ENCODE data around the gene PRAF2.

Gene PRAF2

GRCh38 chrX:49064303-49064702, 9.5 kb downstream of the PRAF2 start:
- Mint-ChIP-seq H3K4me1 (peaks cover 5% of the 10 kb centered on the region), H3K36me3 (peaks cover 6% of the 10 kb centered on the region), H3K4me3 (no peak overlapping the region), H3K27ac (no peak overlapping the region), H3K9me3 (no peaks in the 10 kb centered on the region)
- no peak for ATAC-seq
- no peak for DNase-seq (ENCODE audit: low spot score in 2 of 2)

DNA sequence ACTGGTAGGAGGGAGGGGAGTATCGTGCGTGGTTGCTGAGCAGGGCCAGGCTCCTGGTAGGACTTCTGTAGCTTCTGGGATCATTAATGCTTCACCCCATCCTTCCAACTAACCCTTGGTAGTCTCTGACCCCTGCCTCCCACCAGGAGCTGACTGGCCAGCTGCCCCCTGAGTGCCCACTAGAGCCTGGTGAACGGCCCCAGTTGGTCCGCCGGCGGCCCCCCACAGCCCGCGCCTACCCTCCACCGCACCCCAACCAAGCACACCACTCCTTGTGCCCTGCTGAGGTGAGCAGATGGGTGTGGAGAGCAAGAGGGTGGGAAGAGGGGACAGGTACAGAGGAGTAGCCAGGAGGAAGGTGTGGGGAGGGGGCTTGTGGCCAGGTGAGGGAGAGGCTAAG, 10.1 kb downstream of the PRAF2 start:
- ATAC-seq (no peak), DNase-seq (ENCODE audit: low spot score in 2 of 2) (no peak)
- H3K27ac Mint-ChIP-seq, result no peak overlapping the region
- H3K4me1 Mint-ChIP-seq, result peaks cover 5% of the 10 kb centered on the region
- no peak overlapping the region for H3K4me3 Mint-ChIP-seq
- H3K9me3 Mint-ChIP-seq, result no peaks in the 10 kb centered on the region
- peaks cover 6% of the 10 kb centered on the region for H3K36me3 Mint-ChIP-seq

DNA sequence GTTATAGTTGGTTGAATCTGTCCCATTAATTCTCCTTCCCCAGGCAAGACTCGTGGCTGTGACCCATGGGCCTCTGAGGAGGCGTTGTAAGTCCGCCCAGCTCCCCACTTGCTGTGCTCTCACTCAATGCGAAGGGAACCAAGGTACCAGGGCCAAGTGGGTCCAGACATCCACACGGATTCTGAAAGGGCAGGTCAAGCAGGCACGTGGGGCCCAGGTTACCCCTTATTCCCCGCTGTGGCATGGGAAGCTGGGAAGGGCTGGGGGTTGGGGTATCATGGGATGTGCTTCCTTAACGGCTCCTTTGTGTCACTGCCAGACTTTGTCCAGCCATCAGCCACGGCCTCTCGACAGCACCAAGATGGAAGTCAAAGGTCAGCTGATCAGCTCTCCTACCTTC, 11.9 kb downstream of the PRAF2 start:
- no peak overlapping the region for H3K4me3 Mint-ChIP-seq
- peak overlapping the region; percentile 65 for H3K27ac Mint-ChIP-seq
- H3K9me3 Mint-ChIP-seq, result no peaks in the 10 kb centered on the region
- ATAC-seq, result no peak
- no peaks in the 10 kb centered on the region for H3K4me1 Mint-ChIP-seq
- DNase-seq (ENCODE audit: low spot score in 2 of 2), result no peak
- peaks cover 6% of the 10 kb centered on the region for H3K36me3 Mint-ChIP-seq

GRCh38 chrX:49061490-49061889, 12.3 kb downstream of the PRAF2 start:
- no peak for DNase-seq (ENCODE audit: low spot score in 2 of 2)
- H3K36me3 Mint-ChIP-seq, result peaks cover 6% of the 10 kb centered on the region
- no peaks in the 10 kb centered on the region for H3K9me3 Mint-ChIP-seq
- no peak for ATAC-seq
- no peak overlapping the region for H3K4me3 Mint-ChIP-seq
- no peaks in the 10 kb centered on the region for H3K4me1 Mint-ChIP-seq
- peak overlapping the region; percentile 65 for H3K27ac Mint-ChIP-seq

DNA sequence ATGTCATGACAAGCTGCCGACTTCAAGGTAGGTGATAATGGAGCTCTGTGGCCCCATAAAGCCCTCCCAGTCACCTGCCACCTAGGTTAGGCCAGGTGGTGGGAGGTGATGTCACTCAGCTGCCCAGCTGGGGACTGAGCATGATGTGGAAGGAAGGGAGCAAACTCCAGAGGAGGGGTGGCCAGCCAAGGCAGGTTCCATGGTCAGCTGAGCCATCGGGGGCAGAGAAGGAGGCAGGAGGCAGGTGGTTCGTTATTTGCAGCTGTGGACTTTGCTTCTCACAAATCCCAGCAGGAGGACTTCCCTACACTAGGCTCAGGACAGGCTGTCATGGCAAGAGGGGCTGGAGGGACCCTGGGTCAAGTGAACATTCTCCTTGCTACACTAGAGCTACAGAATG, 12.9 kb downstream of the PRAF2 start:
- DNase-seq (ENCODE audit: low spot score in 2 of 2) (no peak), ATAC-seq (no peak)
- Mint-ChIP-seq H3K4me1 (no peaks in the 10 kb centered on the region), H3K4me3 (no peak overlapping the region), H3K27ac (peak overlapping the region; percentile 65), H3K36me3 (peaks cover 6% of the 10 kb centered on the region), H3K9me3 (no peaks in the 10 kb centered on the region)

DNA sequence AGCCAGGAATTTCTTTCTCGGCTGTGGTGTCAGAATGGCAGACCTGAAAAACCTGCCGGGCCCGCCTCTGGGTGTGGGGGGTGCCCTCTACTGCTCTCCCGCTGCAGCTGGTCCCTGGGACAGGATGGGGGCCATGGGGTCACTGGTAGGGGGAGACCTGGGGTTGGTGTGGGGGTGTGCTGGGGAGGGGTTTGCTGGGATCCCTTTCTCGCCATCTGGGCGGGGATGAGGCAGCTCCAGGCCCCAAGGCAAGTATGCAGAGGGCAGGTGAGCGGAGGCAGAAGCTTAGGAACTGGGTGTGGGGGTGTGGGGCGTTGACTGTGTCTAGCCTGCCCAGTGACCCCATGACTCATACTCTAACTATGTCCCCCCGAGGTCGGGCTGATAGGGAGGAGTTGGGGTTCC, 14.1 kb downstream of the PRAF2 start:
- DNase-seq (ENCODE audit: low spot score in 2 of 2) (no peak), ATAC-seq (no peak)
- Mint-ChIP-seq H3K9me3 (no peaks in the 10 kb centered on the region), H3K4me1 (peaks cover 8% of the 10 kb centered on the region), H3K27ac (peak overlapping the region; percentile 58), H3K4me3 (no peak overlapping the region), H3K36me3 (peaks cover 6% of the 10 kb centered on the region)

DNA sequence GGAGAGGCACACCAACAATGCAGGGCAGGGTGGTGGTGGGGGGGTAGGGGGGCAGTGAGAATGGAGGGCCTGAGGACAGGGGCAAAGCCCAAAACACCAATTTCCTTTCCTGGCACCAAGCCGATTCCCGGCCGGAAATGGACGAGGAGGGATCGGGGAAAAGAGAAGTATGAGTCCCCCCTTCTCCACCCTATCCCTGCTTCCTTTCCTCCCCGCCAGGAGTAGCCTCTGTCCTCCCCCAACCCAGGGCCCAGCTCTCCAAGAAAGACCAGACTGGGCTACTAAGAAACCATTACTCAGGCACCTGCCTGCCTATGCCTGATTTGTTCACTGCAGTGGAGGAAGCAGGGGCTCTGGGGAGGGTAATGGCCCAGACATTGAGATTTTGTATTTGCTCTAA, 14.6 kb downstream of the PRAF2 start:
- DNase-seq (ENCODE audit: low spot score in 2 of 2), result no peak
- peak overlapping the region; percentile 58 for H3K27ac Mint-ChIP-seq
- H3K36me3 Mint-ChIP-seq, result peaks cover 11% of the 10 kb centered on the region
- H3K4me1 Mint-ChIP-seq, result peaks cover 13% of the 10 kb centered on the region
- ATAC-seq, result no peak
- H3K4me3 Mint-ChIP-seq, result no peak overlapping the region
- H3K9me3 Mint-ChIP-seq, result no peaks in the 10 kb centered on the region

- ATAC-seq, result no peak
- H3K36me3 Mint-ChIP-seq, result peaks cover 11% of the 10 kb centered on the region
Measured at GRCh38 chrX:49058794-49059193, 15.0 kb downstream of the PRAF2 start, which contains the start of gene CCDC120. Gene CCDC120, plus strand, starts transcription at chrX:49058999. Its CDS starts 3,043 bp downstream, at chrX:49062042.

DNA sequence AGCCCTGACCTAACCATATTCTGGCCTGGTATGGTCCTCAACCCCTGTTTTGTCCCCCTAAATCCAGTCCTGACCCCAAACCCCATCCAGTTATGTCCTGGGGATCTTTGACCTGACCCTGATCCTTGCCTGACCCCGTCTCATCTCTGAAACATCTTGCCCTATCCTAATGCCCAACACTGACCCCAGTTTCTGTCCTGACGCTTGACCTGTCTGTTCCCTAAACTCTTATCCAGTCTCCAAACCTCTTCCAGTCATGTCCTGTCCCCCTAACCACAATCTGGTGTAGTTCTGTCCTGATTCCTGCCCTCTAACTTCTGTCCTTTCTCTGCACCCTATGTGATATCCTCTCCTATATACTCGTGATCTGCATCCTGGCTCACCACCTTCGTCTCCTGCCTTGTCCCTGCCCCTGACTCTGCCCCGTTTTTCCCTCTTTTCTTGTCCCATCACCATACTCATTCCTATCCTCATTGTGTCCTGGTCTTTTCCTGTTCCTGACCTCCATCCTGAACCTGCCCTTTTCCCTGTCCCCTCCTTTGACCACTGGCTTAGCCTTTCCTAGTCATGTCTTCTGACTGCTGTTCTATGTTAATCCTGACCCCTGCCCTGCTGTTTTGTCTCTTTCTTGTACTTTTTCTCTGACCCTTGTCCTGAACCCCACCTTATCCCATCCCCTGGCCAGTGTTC, 19.6 kb downstream of the PRAF2 start:
- ATAC-seq (no peak), DNase-seq (ENCODE audit: low spot score in 2 of 2) (no peak)
- Mint-ChIP-seq H3K4me1 (peaks cover 27% of the 10 kb centered on the region), H3K27ac (peak overlapping the region; percentile 92), H3K4me3 (peak overlapping the region; percentile 72), H3K9me3 (no peaks in the 10 kb centered on the region), H3K36me3 (peaks cover 13% of the 10 kb centered on the region)

More at GRCh38 chrX:49058794-49059193, 15.0 kb downstream of the PRAF2 start, which contains the start of gene CCDC120:
- no peak for DNase-seq (ENCODE audit: low spot score in 2 of 2)
- Mint-ChIP-seq H3K27ac (peak within 1 kb of the TSS; percentile 58), H3K4me1 (peaks cover 17% of the 10 kb centered on the region), H3K4me3 (no peak within 1 kb of the TSS), H3K9me3 (no peaks in the 10 kb centered on the region)

- Mint-ChIP-seq H3K9me3 (no peaks in the 10 kb centered on the region), H3K36me3 (peaks cover 13% of the 10 kb centered on the region), H3K4me3 (peak overlapping the region; percentile 72), H3K27ac (peak overlapping the region; percentile 92), H3K4me1 (peaks cover 27% of the 10 kb centered on the region)
- DNase-seq (ENCODE audit: low spot score in 2 of 2) (peak; percentile 29 to 75), ATAC-seq (peak; percentile 89)
Measured at GRCh38 chrX:49053223-49054072, 20.4 kb downstream of the PRAF2 start.

DNA sequence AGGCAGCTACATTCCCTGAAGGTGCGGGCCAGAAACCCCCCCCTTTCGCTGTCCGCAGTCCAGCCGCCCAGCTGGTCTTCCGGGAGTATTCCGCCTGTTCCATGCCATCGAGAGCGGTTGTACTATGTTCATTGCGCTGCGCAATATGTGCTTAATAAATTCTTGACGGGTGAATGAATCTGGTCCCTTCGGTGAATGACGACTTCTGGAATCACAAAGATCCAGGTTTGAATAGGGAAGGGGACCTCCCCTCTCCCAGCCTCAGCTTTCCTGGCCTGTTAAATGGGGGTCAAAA, 29.9 kb downstream of the PRAF2 start:
- peak overlapping the region; percentile 93 for H3K27ac Mint-ChIP-seq
- H3K9me3 Mint-ChIP-seq, result no peaks in the 10 kb centered on the region
- peaks cover 18% of the 10 kb centered on the region for H3K36me3 Mint-ChIP-seq
- DNase-seq (ENCODE audit: low spot score in 2 of 2) (no peak), ATAC-seq (no peak)
- H3K4me3 Mint-ChIP-seq, result peak overlapping the region; percentile 86
- peaks cover 34% of the 10 kb centered on the region for H3K4me1 Mint-ChIP-seq

DNA sequence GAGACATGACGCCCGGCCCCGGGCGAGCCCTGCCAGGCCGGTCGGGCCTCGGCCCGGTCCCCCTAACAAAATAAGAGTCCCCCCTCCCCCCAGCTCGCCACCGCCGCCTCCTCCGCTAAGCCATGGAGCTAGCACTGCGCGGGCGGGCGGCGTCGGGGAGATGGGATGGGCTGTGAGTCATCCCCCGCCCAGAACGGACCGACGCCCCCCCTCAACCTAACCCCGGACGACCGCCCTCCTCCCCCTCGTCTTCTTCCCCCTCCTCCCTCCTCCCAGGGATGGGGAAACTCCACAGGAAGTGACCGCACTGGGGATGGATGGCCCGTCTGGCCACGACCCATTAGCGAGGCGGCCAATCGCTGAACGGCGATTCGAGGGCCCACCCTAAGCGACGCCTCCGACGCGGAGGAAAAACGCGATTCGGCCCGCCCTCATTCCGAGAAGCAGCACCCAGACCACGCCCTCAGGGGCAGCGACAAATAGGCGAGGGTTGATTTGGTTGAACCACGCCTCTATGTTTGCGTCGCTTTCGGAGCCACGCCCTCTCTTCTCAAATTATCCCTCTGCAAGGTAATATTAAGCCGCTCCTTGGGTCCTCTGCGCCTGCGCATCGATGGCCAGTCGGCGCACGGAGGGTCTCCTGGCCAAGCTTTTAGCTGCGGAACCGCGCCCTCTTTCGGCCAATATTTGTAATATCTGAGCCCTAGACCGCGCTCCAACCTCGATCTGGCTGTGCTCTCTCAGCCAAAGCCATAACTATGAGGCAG, 30.4 kb downstream of the PRAF2 start, which contains the start of gene TFE3:
TSS of gene TFE3 (minus strand) at position 138 of the 767 bp plus-strand sequence. CDS start at position 7, 131 bp downstream.
- peak; percentile 74 to 94 for DNase-seq (ENCODE audit: low spot score in 2 of 2)
- Mint-ChIP-seq H3K4me1 (peaks cover 39% of the 10 kb centered on the region), H3K36me3 (peaks cover 23% of the 10 kb centered on the region), H3K27ac (peak within 1 kb of the TSS; percentile 93), H3K9me3 (no peaks in the 10 kb centered on the region), H3K4me3 (peak within 1 kb of the TSS; percentile 86)
- peak; percentile 93 for ATAC-seq

- peak in 1 of 2 donors; percentile 4 for DNase-seq (ENCODE audit: low spot score in 2 of 2)
- peak overlapping the region; percentile 86 for H3K4me3 Mint-ChIP-seq
- peak; percentile 31 for ATAC-seq
- H3K4me1 Mint-ChIP-seq, result peaks cover 39% of the 10 kb centered on the region
- peak overlapping the region; percentile 93 for H3K27ac Mint-ChIP-seq
- peaks cover 30% of the 10 kb centered on the region for H3K36me3 Mint-ChIP-seq
- no peaks in the 10 kb centered on the region for H3K9me3 Mint-ChIP-seq
Measured at GRCh38 chrX:49042581-49043219, 31.1 kb downstream of the PRAF2 start.

DNA sequence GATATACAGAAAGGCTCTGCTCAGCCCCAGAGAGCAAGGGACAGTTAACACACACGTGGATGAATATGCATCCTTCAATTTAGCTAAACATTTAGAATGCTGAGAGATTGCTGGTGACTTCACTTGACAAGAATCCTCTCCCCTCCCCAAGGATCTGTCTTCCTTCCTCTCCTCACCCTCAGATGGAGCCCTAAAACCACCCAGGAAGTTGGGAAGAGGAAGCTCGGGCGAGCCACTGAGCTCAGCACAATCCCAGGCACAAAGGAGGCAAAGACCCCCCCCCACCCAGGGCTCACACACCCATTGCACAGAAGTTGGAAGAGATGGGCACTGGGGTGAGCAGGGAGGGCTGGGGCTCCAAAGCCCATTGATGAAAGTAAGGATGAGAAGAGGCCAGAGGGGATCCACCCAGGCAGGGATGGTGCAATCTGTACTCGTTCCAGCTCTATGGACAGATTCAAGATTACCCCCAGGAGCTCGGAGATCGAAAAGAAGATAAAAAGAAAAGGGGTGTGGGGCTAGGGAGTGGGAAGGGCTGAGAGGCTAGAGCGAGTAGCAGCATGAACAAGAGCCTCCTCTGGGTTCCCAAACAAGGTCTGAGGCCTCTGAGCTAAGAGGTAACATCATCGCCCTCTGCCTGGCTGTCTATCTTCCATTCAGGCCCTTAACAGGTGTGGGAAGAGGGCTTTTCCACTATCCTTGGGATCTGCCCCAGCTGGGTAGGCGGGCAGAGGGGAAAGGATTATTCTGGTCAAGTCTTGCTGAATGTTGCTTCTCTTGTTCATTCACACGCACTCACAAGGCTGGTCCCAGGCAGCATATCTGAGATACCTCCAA, 31.8 kb downstream of the PRAF2 start:
- DNase-seq (ENCODE audit: low spot score in 2 of 2), result peak in 1 of 2 donors; percentile 51
- Mint-ChIP-seq H3K4me3 (peak overlapping the region; percentile 86), H3K9me3 (no peaks in the 10 kb centered on the region), H3K4me1 (peaks cover 39% of the 10 kb centered on the region), H3K27ac (peak overlapping the region; percentile 93), H3K36me3 (peaks cover 38% of the 10 kb centered on the region)
- no peak for ATAC-seq

Measured in stimulated activated effector memory CD8-positive, alpha-beta T cell treated with anti-CD3 and anti-CD28 coated beads, Interleukin-12 subunit alpha, Interleukin-12 subunit beta, amount 100 ng/mL, for 72 hours (primary cell).